NCI-H2227 treated with DMSO at 0.1 percent for 48 hours (cell line): ENCODE measurements around the gene DISC1.
"Not testable (repeated sequence)": the region's sequence is repeated elsewhere in the genome, so short reads cannot be mapped to it uniquely, and the experiment has no call there.

Experiments
- DNase-seq: peaks from one replicate; lab custom pipeline; 2025; lab: John Stamatoyannopoulos, UW

Gene DISC1

DNA sequence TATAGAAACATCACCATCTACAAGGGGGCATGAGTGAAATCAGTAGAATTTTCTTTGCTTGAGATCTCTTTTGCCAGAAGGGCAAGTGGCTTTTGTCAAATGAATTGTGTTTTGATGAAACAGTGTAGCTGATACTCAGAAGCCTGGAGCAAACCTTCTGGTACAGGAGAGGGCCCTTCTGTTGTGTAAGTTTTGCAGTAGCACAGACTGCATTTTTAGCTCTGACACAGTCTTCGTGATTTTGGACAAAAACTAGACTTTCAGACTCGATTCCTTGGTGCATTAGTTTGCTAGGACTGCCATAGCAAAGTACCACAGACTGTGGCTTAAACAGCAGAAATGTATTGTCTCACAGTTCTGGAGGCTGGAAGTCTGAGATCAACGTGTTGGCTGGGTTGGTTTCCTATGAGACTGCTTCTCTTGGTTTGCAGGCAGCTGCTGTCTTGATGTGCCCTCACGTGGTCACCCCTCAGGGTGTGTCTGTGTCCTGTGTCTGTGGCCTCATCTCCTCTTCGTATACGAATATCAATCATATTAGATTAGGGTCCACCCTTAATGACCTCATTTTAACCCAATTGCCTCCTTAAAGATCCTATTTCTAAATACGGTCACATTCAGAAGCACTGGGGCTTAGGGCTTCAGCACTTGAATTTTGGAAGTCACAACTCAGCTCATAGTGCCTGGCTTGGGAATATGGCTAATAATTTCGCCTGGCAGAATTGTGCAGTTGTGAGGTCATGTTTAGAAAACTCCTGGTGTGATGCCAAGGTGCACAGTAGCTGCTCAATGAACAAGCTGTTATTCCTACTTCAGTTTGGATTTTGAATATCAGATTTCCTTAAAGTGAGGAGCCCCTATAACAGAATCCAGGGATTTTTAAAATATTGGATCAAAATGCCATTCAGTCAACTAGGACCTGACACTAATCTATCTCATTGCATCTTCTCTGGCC is 21.2 kb upstream of the DISC1 start:
- DNase-seq, result no peak

DNA sequence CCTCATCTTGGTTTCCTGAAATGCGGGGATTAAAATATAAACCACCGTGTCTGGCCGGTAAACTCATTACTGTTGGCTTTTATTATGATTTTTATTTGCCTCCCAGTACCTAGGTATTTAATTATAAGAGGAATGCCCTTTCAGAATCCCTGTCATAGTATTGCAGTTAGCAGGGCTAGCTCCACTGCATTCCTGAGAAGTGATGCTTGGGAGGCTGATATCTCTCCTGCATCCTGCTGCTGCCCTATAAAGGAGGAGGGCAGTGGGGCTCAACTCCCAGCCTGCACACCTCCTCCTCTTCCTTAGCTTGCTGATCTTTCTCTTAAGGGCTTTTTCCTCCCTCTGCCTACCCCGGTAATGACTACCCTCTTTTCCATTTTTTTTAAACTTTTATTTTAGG is 19.9 kb upstream of the DISC1 start:
- no peak for DNase-seq

DNA sequence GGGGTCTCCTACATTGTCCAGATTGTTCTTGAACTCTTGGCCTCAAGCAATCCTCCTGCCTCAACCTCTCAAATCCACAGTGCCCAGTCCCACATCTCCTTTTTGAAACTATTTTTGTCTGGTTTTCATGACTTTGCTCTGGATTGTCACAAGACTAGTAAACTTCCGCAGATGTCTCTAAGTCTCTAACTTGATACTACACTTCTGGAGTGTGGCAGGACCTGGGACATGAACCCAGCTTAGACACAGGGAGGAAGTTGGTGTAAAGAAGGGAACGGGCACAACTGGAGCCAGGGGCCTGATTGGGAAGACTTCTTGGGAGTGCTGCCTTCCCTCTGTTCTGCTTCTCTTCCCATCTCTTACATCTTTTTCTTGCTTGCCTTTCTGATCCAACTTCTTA is 16.2 kb upstream of the DISC1 start:
- DNase-seq, result no peak

DNA sequence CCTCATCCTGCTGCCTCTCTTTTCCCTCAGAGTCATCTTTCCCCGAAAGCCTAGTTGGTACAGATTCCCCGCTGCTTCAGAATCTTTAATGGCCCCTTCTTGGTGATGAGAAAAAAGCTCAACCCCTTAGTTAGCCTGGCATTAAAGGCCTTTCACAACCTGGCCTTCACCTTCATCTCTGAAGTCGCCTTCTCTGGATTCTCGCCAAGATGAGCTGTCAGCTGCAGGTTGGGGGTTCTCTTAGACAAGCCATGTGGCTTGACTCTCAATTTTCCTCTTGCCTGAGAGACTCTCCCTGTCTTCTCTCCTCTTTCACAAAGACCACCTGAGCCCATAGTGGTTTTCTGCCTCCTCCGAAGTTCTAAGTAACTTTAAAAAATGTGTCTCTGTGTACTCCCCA is 15.5 kb upstream of the DISC1 start:
- no peak for DNase-seq

DNA sequence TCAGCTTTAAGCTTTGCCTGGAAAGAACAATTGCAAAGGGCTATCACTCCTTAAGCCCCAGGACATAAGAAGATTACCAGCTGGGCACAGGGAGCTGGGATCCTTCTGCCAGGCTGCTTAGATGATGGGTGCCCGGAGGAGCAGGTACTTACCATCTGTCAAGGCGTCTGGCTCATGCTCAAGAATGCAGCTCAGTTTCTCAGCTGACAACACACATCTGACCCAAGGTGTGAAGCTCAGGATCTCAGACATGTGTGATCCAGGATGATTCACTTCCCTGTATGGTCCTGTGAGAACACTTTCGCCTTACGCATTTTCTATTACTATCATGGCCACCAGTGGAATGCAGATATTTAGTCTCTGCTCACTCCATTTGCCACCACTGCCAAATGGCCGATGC is 14.7 kb upstream of the DISC1 start:
- DNase-seq, result no peak

DNA sequence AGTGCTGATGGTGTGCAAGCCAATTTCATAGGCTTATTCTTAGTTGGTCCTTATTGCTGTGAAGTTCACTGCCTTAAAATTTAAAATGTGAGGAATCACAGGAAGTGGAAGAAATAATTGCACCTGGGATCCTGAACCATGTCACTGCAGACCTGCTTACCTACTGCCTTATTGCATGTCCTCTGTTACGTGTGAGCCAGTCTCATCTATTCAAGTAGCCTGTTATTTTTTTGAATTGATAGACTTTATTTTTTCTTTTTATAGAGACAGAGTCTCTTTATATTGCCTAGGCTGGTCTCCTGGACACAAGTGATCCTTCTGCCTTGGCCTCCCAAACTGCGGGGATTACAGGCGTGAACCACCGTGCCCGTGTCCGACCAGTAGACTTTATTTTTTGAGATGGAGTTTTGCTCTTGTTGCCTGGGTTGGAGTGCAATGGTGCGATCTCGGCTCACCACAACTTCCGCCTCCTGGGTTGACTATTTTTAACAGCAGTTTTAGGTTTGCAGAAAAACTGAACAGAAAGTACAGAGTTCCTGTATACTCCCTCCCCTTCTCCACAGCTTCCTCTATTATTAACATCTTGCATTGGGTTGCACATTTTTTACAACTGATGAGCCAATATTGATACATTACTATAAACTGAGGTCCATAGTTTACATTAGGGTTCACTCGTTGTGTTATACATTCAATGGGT is 14.0 kb upstream of the DISC1 start:
- DNase-seq, result no peak

DNA sequence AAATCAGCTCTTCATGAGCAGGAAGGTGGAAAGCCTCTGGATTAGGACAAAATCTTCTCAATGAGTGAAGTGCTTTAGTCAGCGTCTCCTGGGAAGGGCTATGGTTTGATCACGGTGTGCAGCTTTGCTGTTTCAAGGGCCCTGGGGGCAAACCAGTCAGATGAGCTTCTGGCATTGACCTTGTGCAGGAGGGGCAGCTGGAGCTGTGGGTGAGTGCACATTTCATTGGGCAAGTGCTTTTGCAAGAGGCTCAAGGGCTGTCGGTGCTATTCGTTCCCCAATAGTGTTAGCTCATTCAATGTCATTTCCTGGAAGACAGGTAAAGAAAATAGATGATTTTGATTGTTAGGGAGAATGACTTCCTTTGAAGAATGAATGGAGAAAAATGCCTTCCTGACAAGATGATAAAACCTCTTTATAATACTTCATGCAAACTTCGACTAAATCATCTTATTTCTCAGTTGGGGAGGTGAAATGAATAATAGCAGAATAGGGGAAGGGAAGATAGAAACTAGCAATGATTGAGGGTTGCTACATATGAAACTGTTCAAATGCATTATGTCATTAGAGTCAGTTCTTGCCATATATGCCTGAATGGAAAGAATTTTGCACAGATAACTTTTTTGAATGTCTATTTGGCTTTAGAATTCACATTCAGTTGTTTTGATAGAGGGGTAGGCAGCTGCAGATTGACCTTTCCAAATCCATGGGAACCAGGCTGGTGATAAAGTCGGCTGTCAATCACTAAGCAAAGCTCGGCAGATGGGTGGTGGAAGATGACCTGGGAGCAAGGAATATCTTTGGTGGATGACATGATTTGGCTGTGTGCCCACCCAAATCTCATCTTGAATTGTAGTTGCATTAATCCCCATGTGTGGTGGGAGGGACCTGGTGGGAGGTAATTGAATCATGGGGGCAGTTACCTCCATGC is 12.9 kb upstream of the DISC1 start:
- DNase-seq, result no peak

DNA sequence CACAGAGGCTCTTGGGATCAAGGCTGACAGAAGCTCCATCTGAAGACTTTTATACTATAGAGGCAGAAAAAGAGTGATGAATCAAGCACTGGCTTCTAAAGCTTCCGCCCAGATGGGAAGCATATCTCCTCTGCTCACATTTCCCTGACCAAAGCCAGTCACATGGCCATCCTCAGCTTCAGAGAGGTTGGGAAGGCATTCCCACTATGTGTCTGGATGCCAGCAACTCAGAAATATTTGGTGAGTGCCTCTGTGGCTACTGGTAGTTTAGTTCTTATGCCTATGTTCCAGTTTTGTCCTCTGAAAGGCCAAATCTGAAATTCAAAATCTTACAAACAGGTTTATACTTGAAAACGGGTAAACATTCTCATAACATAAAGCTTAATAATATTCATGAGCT is 9.9 kb upstream of the DISC1 start:
- no peak for DNase-seq

DNA sequence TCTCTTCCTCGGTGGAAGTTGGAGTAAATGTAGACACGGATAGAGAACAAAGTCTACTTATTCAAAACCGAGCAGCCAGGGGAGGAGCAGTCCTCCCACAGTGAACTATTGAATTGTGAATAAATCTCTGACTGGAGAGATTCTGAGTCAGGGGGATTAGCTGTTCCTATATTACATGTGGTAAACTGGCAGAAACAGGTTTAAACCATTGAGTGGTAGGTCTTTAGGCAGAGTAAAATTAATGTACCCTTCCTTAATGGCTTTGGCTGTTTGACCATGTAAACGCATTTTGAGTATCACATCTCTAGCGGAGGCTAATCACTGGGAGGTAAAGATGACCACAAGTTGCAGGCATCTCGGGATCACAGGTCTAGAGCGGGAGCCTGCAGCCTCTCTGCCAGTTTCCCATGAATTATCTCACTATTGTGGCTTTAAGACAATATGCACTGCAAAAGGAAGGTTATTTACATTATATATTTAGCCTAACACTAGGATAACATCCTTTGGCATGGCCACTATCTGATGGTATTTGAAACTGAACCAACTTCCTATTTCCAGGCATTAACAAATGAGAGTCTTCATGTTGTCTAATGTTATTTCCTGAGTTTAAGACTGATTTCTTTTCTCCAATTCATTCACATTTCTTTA is 7.9 kb upstream of the DISC1 start:
- DNase-seq, result peak; percentile 35

DNA sequence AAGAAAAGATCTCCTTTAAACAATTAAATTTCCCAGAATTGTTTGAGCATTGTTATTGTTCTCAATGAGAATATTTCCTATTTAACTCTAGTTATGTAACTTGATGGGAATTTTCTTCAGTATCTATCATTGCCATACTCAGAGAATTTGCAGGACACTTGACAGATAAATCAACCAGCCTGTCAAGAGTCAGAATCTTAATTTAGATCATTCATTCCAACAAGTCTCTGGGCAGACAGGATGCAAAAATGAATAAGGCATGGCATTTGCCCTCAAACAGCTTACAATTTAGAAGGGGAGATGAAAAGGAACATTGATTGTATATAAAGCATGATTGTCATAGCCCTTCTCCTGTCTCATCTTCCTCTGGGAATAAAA is 7.3 kb upstream of the DISC1 start:
- no peak for DNase-seq

DNA sequence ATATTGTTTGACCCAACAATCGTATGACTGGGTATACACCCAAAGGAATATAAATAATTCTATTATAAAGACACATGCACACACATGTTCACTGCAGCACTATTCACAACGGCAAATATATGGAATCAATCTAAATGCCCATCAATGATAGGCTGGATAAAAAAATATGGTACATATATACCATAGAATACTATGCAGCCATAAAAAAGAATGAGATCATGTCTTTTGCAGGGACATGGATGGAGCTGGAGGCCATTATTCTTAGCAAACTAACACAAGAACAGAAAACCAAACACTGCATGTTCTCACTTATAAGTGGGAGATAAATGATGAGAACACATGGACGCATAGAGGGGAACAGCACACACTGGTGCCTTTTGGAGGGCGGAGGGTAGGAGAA is 1.5 kb upstream of the DISC1 start:
- not testable (repeated sequence) for DNase-seq

DNA sequence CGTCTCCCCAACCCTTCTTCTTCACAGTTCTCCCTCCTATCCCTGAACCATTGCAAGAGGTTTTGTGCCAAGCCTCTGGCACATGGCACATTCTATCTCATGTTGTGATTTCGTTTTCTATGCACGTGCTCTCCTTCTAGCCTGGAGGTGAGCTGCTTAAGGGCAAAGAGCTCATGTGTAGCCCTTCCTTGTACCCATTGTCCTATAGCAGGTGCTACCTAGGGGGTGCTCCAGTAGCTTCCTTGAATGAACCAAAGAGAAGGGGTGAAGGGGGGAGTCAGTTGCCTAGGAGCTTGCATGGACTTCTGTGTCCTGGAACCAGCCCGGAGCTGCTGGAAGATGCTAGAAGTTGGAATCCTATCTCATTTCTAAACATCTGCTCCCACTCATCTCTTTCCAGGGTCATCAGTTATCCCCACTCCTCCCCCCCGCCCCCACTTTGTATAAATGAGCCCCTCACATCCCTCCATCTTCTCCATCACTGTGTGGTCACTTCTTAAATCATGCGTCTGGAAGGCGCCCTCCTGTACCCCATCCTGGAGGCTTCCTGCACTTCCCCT is 535 bp upstream of the DISC1 start:
- DNase-seq, result no peak

DNA sequence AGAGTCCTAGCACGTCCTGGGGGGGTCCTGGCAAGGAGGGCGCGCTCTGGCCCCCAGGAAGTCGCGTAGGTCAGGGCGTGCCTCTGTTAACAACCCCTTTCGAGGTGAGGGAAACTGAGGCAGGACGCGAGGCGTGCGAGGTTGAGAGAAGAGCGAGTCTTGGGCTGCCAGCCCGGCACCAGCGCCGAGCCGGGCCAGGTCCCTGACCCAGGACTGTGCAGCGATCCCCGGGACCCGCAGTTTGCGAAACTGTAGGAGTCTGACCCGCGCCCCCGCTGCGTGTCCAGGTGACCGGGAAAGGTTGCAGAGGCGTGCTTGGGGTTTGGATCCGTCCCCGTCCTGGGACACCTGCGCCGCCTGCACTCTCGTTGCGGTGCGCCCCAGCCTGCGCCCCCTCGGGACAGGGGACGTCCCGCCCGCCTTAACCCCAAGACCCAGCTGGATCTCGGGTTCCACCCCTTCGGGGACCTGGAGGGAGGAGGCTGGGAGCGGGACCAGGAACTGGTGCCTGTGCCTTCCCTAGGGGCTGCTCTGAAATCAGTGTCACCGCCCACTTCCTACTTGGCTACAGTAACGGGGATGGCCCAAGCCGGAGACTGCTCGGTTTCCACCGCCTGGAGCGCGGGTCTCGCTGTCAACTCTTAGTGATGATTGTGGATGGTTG is 493 bp downstream of the DISC1 start:
- DNase-seq, result peak; percentile 30

DNA sequence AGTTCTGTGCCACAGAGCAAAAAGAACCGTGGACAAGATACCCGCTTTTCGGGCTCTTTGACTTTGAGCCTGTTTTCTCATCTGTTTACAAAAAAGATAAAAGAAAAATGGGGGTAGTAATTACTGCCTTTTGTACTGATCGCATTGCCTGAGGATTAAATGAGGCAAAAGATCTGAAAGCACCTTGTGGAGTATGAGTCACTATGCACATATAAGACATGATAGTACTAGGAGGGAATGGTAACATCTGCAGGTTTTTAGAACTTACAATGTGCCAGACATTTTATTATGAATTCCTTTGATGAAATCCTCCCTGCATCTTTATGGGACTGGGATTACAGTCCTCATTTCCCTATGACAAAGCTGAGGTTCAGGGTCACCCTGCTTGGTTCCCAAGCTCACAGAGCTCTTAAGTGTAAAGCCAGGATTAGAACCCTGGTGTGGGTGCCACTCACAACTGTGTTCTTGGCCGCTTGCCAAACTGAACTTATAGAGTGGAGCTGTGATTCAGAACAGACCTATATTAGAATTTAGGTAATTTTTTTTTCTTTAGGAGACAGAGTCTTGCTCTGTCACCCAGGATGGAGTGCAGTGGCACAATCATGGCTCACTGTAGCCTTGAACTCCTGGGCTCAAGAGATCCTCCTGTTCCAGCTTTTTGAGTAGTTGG is 1.8 kb downstream of the DISC1 start:
- DNase-seq, result peak; percentile 65

DNA sequence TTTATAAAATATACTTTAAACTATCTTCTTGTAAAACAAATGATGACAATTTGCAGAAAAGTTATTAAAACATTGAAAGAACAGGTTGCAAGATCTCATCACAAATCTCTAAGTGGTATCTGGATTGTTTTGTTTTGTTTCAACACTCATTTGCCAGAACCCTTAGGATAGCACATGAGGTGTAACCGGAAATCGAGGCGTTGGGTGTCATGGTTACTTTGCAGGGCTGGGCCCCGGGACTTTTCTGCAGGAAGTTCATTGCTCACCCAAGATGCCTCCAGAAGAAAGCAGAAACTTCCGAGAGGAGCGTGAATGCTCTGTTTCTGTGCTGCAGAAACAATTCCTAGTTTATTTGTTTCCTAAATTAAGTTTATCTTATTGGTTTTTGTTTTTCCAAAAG is 2.5 kb downstream of the DISC1 start:
- no peak for DNase-seq

DNA sequence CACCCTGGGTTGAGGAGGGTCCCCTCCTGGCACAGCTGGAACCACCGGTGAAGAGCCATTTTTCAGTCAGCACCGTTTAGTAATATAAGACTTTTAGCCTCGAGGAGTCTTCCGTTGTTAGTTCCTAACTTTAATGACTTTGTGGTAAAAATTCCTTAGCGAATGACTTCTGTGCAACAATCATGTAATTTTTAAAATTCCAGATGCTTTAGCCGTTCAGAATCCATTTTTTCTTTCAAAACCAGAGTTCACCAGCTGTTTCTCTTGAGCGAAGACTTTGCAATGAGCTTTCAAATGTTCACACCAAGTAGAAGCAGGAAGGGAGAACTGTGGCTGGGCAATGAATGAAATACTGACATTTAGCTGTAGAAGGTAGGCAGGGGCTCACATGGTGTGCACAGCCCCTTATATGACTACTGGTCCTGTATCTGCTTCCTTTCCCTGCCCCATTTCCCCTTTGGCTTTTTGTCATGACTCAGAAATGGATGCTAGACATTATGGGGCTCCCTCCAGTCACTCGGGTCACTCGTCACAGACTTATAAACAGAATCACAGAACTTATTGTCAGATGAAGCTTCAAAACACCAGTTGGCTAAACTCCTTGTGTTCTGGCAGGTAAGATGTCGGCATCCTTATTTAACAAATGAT is 4.1 kb downstream of the DISC1 start:
- DNase-seq, result no peak

DNA sequence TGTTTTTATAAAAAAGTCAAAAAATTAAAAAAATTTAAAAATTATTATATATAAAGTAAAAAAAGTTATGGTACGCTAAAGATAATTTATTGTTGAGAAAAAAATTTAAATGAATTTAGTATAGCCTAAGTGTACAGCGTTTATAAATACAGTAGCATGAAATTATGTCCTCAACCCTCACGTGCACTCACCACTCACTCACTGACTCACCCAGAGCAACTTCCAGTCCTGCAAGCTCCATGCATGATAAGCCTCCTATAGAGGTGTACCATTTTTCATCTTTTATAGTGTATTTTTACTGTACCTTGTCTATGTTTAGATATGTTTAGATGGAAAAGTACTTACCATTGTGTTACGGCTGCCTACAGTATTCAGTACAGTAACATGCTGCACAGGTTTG is 5.1 kb downstream of the DISC1 start:
- no peak for DNase-seq

DNA sequence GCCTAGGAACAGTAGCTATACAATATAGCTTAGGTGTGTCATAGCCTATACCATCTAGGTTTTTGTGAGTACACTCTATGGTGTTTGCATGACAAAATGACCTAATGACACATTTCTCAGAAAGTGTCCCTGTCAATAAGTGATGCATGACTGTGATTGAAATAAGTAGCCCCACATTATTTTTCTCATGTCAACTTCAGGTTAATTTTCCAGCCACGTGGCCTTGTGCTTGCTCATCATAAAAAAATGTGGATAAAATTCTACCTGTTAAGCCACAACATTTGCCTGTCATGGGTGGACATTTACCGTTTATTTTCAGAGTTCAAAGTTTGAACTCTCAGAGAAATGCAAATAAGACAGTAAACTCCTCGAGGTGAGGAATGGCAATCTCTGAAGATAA is 5.5 kb downstream of the DISC1 start:
- DNase-seq, result no peak

DNA sequence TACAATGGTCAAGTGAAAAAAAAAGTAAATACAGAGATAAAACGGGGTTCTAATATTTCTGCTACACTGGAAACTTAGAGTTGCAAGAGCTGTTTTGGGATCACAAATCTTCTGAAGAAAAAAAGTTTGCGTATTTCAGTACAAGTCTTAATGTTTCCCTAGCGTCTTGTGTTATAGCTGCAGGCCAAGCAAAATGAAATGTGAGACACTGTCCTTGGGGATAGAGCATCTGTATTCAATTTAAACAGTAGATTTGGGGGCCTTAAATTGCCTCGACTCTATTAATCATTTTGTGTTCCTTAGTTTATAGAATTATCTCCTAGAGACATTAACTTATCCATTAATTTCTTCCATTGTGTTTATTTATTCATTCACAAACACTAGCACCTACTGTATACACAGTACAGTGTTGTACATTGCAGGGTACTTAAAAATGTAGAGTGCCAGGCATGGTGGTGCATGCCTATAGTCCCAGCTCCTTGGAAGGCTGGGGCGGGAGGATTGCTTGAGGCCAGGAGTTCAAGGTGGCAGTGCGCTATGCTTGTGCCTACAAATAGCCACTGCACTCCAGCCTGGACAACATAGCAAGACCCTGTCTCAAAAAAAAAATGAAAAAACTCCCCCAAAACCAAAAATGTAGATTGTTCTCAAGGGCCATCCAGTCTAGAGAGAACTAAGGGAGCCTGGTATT is 7.9 kb downstream of the DISC1 start:
- no peak for DNase-seq
